Chondrocyte (in vitro differentiated cells): ENCODE results near the gene TTLL12. TPM values are rescaled to one million over a fixed set of nuclear protein-coding genes. Genes with fewer than 3 reads are reported as not detected.

Source experiments
- DNase-seq: peaks from one replicate; pipeline ENCODE4 v3.0.0; 2021; ENCODE audit warnings: mixed read lengths, low spot score
- H3K27ac Mint-ChIP-seq: one replicate; pipeline ENCODE4 v1.8.0; 2021; ENCODE audit warnings: mild to moderate bottlenecking, moderate library complexity, mixed read lengths; ENCODE audit not compliant: unreplicated experiment
- H3K27me3 Mint-ChIP-seq: 2 replicates; pipeline ENCODE4 v1.8.0; 2021; ENCODE audit warnings: low read depth, mixed read lengths
- H3K36me3 Mint-ChIP-seq: 2 replicates; pipeline ENCODE4 v1.8.0; 2021; ENCODE audit warnings: low read depth, mixed read lengths
- H3K4me1 Mint-ChIP-seq: 2 replicates; pipeline ENCODE4 v1.8.0; 2021; ENCODE audit warnings: low read depth, mild to moderate bottlenecking, mixed read lengths
- H3K4me3 Mint-ChIP-seq: one replicate; pipeline ENCODE4 v1.8.0; 2021; ENCODE audit warnings: mild to moderate bottlenecking, moderate library complexity, mixed read lengths; ENCODE audit not compliant: unreplicated experiment
- H3K9me3 Mint-ChIP-seq: 2 replicates; pipeline ENCODE4 v1.8.0; 2021; ENCODE audit warnings: low read depth, mixed read lengths
- CTCF ChIP-seq: fragments of 200-600 bp; sonication (generic); IDR thresholded peaks from 2 replicates; pipeline ENCODE4 v1.5.0; 2021; ENCODE audit warnings: antibody characterized with exemption, mild to moderate bottlenecking, moderate library complexity
- total RNA-seq: library from RNA; stranded (reverse); gene quantifications from 3 replicates; pipeline ENCODE4 v1.2.1, GENCODE V29; 2021

TTLL12 gene
- total RNA-seq, 1 donor from 2014 or later, result 35.6 TPM

GRCh38 chr22:43127166-43127908, 59.6 kb downstream of the TTLL12 start:
- H3K36me3 Mint-ChIP-seq, result no peaks in the 10 kb centered on the region
- no peak for TF ChIP-seq CTCF
- no peaks in the 10 kb centered on the region for H3K9me3 Mint-ChIP-seq
- DNase-seq, result no peak
- no peak overlapping the region for H3K4me3 Mint-ChIP-seq
- no peak overlapping the region for H3K27ac Mint-ChIP-seq
- H3K4me1 Mint-ChIP-seq, result peaks cover 7% of the 10 kb centered on the region
- no peaks in the 10 kb centered on the region for H3K27me3 Mint-ChIP-seq

- Mint-ChIP-seq H3K4me1 (peaks cover 7% of the 10 kb centered on the region), H3K27me3 (no peaks in the 10 kb centered on the region), H3K36me3 (no peaks in the 10 kb centered on the region), H3K27ac (peak overlapping the region; percentile 51), H3K9me3 (no peaks in the 10 kb centered on the region), H3K4me3 (no peak overlapping the region)
- DNase-seq, result no peak
- TF ChIP-seq CTCF, result no peak
These were observed 60.3 kb downstream of the TTLL12 start for GRCh38 chr22:43126501-43127165.

- DNase-seq, result no peak
- H3K36me3 Mint-ChIP-seq, result no peaks in the 10 kb centered on the region
- H3K27me3 Mint-ChIP-seq, result peaks cover 5% of the 10 kb centered on the region
- no peak overlapping the region for H3K27ac Mint-ChIP-seq
- H3K4me1 Mint-ChIP-seq, result peaks cover 6% of the 10 kb centered on the region
- no peak overlapping the region for H3K4me3 Mint-ChIP-seq
- no peak for TF ChIP-seq CTCF
- no peaks in the 10 kb centered on the region for H3K9me3 Mint-ChIP-seq
These were observed 67.9 kb downstream of the TTLL12 start for GRCh38 chr22:43118953-43119458.

GRCh38 chr22:43118024-43118849, 68.7 kb downstream of the TTLL12 start:
- no peak for TF ChIP-seq CTCF
- Mint-ChIP-seq H3K4me1 (peaks cover 6% of the 10 kb centered on the region), H3K9me3 (no peaks in the 10 kb centered on the region), H3K36me3 (peaks cover under 1% of the 10 kb centered on the region), H3K27ac (no peak overlapping the region), H3K4me3 (no peak overlapping the region), H3K27me3 (peaks cover 13% of the 10 kb centered on the region)
- DNase-seq, result no peak

- no peak for TF ChIP-seq CTCF
- peaks cover 2% of the 10 kb centered on the region for H3K36me3 Mint-ChIP-seq
- H3K9me3 Mint-ChIP-seq, result no peaks in the 10 kb centered on the region
- H3K27me3 Mint-ChIP-seq, result peaks cover 20% of the 10 kb centered on the region
- no peak overlapping the region for H3K27ac Mint-ChIP-seq
- peaks cover 6% of the 10 kb centered on the region for H3K4me1 Mint-ChIP-seq
- DNase-seq, result no peak
- no peak overlapping the region for H3K4me3 Mint-ChIP-seq
These were observed 70.0 kb downstream of the TTLL12 start for GRCh38 chr22:43116932-43117331.
